GM12872 (cell line): ENCODE results near the gene DUSP7.

Source experiments
- CTCF ChIP-seq: IDR thresholded peaks from 3 replicates; pipeline ENCODE4 v1.5.1; 2011; ENCODE audit warnings: low read depth, mild to moderate bottlenecking, low read length, moderate library complexity; ENCODE audit not compliant: insufficient read depth

Gene DUSP7

GRCh38 chr3:52050571-52050970 is 5.8 kb downstream of the DUSP7 start:
- no peak for TF ChIP-seq CTCF

- no peak for TF ChIP-seq CTCF
Measured at GRCh38 chr3:52049503-52049902, 6.9 kb downstream of the DUSP7 start.

GRCh38 chr3:52047295-52047960 is 8.9 kb downstream of the DUSP7 start:
- no peak for TF ChIP-seq CTCF

GRCh38 chr3:52046902-52047239 is 9.5 kb downstream of the DUSP7 start:
- no peak for TF ChIP-seq CTCF

GRCh38 chr3:52046186-52046901 is 10.0 kb downstream of the DUSP7 start:
- TF ChIP-seq CTCF = no peak

GRCh38 chr3:52044869-52045619 is 11.3 kb downstream of the DUSP7 start:
- TF ChIP-seq CTCF = peak; percentile 21; the same call in 1 of the 3 replicates

- no peak for TF ChIP-seq CTCF
Measured at GRCh38 chr3:52043750-52044149, 12.6 kb downstream of the DUSP7 start.
